HG03108 (cell line): Measurements from ENCODE around the gene TCF12.

Experiments used
- ATAC-seq: cut with Tn5 transposase; IDR thresholded peaks from one replicate; pipeline ENCODE4 v1.9.1; 2021; ENCODE audit warnings: moderate library complexity; ENCODE audit not compliant: unreplicated experiment

Gene TCF12

GRCh38 chr15:57203906-57204305, 285.5 kb downstream of the TCF12 start:
- ATAC-seq, result no peak

GRCh38 chr15:57205027-57205855, 286.8 kb downstream of the TCF12 start:
- ATAC-seq, result no peak

GRCh38 chr15:57205996-57206395, 287.6 kb downstream of the TCF12 start:
- ATAC-seq, result no peak

- ATAC-seq, result peak; percentile 47
Measured at GRCh38 chr15:57213862-57214261, 295.4 kb downstream of the TCF12 start.

GRCh38 chr15:57215326-57215725, 296.9 kb downstream of the TCF12 start:
- no peak for ATAC-seq

- ATAC-seq, result no peak
Measured at GRCh38 chr15:57215881-57216280, 297.4 kb downstream of the TCF12 start.

- ATAC-seq, result no peak
Measured at GRCh38 chr15:57216288-57216687, 297.8 kb downstream of the TCF12 start.

- no peak for ATAC-seq
Measured at GRCh38 chr15:57217778-57218598, 299.5 kb downstream of the TCF12 start.

- no peak for ATAC-seq
Measured at GRCh38 chr15:57218826-57219576, 300.6 kb downstream of the TCF12 start.

- no peak for ATAC-seq
Measured at GRCh38 chr15:57220205-57220604, 301.8 kb downstream of the TCF12 start.

- ATAC-seq, result no peak
Measured at GRCh38 chr15:57221134-57221533, 302.7 kb downstream of the TCF12 start.

GRCh38 chr15:57223345-57223744, 304.9 kb downstream of the TCF12 start:
- no peak for ATAC-seq

- ATAC-seq, result no peak
Measured at GRCh38 chr15:57223887-57224286, 305.4 kb downstream of the TCF12 start.

GRCh38 chr15:57224664-57225063, 306.2 kb downstream of the TCF12 start:
- no peak for ATAC-seq

GRCh38 chr15:57227166-57227565, 308.7 kb downstream of the TCF12 start:
- no peak for ATAC-seq

GRCh38 chr15:57227899-57228298, 309.5 kb downstream of the TCF12 start:
- no peak for ATAC-seq

GRCh38 chr15:57228395-57228794, 310.0 kb downstream of the TCF12 start:
- ATAC-seq, result no peak

GRCh38 chr15:57229051-57229450, 310.6 kb downstream of the TCF12 start:
- no peak for ATAC-seq

- no peak for ATAC-seq
Measured at GRCh38 chr15:57231559-57231958, 313.1 kb downstream of the TCF12 start.

- ATAC-seq, result no peak
Measured at GRCh38 chr15:57234156-57234555, 315.7 kb downstream of the TCF12 start.

GRCh38 chr15:57235186-57235585, 316.7 kb downstream of the TCF12 start:
- ATAC-seq, result no peak
